Body of pancreas (tissue), 4 donors: ENCODE results near the gene TAPT1. TPM values are rescaled to one million over a fixed set of nuclear protein-coding genes. Genes with fewer than 3 reads are reported as not detected.

Experiments used
- ATAC-seq: fragments of 150-250 bp; one replicate; pipeline ENCODE4 v1.9.1; 2016
- DNase-seq, 4 donors: peaks; one replicate each; pipeline ENCODE4 v3.0.0-alpha.2; 2019
- H3K27ac ChIP-seq, 4 donors: fragments of 200-600 bp; sonication (generic); 1 replicate in 3 of 4; 2 replicates in 1 of 4; pipeline versions ENCODE4 v1.5.1 to v1.6.1; 2016 to 2019; ENCODE audit warnings: mild to moderate bottlenecking in 1 of 4, mixed read lengths in 1 of 4, moderate library complexity in 1 of 4
- H3K27me3 ChIP-seq, 2 donors: fragments of 200-600 bp; sonication (generic); one replicate each; pipeline ENCODE4 v1.6.0; 2016; ENCODE audit warnings: mild to moderate bottlenecking in 1 of 2
- H3K36me3 ChIP-seq, 2 donors: fragments of 200-600 bp; sonication (generic); replicated peaks in 1 of 2; 2 replicates each; pipeline ENCODE4 v1.5.1; 2016; ENCODE audit warnings: low read depth in 2 of 2; ENCODE audit not compliant: insufficient read depth in 1 of 2
- H3K4me1 ChIP-seq: fragments of 200-600 bp; sonication (generic); one replicate; pipeline ENCODE4 v1.6.0; 2016
- H3K4me3 ChIP-seq, 2 donors: fragments of 200-600 bp; sonication (generic); 1 replicate in 1 of 2; 2 replicates in 1 of 2; pipeline ENCODE4 v1.5.1; 2016 to 2019
- H3K9me3 ChIP-seq, 3 donors: fragments of 200-600 bp; sonication (generic); 1 replicate in 2 of 3; 2 replicates in 1 of 3; pipeline ENCODE4 v1.5.1; 2016
- POLR2A ChIP-seq, 3 donors: fragments of 450-650 bp; IDR thresholded peaks; one replicate each; pipeline ENCODE4 v1.6.1; 2016; ENCODE audit warnings: antibody characterized with exemption in 3 of 3, mild to moderate bottlenecking in 2 of 3
- WGBS, 2 donors: methylation state at CpG; one replicate each; pipeline ENCODE4 v1.1.5; 2017; 5-methylcytosine and 5-hydroxymethylcytosine counted together
- intact Hi-C: fragments of 100-400 bp; cut with DNase I; formaldehyde crosslinking; loops from one replicate; pipeline ENCODE4 v1.15.1; 2023
- total RNA-seq, 2 donors: library from RNA; depleted of rRNA; stranded (reverse); fragments of >200 nt; gene quantifications; one replicate each; pipeline ENCODE4 v1.1.0, GENCODE V29; 2016
- TF ChIP-seq, protein P1 (sequence below), 7 experiments: fragments of 450-650 bp in 4 of 7; fragments of 200-600 bp in 3 of 7; sonication (generic) in 3 of 7; IDR thresholded peaks; one replicate each; pipeline ENCODE4 v1.5.1; 2016 to 2019; ENCODE audit warnings: antibody characterized with exemption in 7 of 7

The TAPT1 gene
- total RNA-seq, 2 donors from 2014 or later, result 26.4 to 30.9 TPM

DNA sequence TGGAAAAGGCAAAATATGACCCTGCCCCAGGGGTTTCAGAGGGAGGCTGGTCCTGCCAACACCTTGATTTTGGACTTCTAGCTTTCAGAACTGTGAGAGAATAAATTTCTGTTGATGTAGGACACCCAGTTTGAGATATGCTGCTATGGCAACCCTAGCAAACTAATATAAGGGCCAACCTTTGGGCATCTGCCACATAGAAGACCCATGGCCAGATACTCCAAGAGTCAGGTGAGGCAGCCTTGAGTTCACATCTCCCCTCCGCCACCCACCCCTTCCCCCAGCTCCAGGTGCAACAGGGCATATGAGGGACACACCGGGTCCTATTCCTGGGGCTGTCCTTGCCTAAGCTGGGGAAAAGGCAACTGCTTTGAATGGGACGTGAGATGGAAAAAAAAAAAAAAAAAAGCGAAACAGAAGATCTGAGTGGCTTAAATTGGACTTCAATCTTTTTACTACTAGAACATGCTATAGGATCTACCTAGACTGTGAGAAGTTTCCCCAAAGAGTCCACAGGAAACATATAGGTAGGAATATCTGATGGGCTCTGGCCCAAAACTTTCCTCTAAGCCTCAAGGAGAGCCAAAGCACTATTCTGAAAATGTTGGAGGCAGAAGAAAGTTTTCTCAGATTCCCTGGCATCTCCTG lies 85.9 kb downstream of the TAPT1 start:
- H3K36me3 ChIP-seq, result no peaks in the 10 kb centered on the region
- 84 to 91% methylated on average over 4 of the region's 4 CpGs for WGBS, 2 donors
- peaks cover 13% of the 10 kb centered on the region for H3K4me1 ChIP-seq
- no peaks in the 10 kb centered on the region for H3K9me3 ChIP-seq
- ATAC-seq (no peak), DNase-seq (no peak)
- peak overlapping the region; percentile 45 to 76 (median 69) for H3K27ac ChIP-seq
- intact Hi-C loops, result no loop called here
- TF ChIP-seq, protein P1, sequence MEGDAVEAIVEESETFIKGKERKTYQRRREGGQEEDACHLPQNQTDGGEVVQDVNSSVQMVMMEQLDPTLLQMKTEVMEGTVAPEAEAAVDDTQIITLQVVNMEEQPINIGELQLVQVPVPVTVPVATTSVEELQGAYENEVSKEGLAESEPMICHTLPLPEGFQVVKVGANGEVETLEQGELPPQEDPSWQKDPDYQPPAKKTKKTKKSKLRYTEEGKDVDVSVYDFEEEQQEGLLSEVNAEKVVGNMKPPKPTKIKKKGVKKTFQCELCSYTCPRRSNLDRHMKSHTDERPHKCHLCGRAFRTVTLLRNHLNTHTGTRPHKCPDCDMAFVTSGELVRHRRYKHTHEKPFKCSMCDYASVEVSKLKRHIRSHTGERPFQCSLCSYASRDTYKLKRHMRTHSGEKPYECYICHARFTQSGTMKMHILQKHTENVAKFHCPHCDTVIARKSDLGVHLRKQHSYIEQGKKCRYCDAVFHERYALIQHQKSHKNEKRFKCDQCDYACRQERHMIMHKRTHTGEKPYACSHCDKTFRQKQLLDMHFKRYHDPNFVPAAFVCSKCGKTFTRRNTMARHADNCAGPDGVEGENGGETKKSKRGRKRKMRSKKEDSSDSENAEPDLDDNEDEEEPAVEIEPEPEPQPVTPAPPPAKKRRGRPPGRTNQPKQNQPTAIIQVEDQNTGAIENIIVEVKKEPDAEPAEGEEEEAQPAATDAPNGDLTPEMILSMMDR (IDR thresholded peaks at IDR 0.05), result no peak
- no peak for TF ChIP-seq POLR2A (IDR thresholded peaks at IDR 0.05)
- no peak overlapping the region for H3K4me3 ChIP-seq
- no peaks in the 10 kb centered on the region for H3K27me3 ChIP-seq

DNA sequence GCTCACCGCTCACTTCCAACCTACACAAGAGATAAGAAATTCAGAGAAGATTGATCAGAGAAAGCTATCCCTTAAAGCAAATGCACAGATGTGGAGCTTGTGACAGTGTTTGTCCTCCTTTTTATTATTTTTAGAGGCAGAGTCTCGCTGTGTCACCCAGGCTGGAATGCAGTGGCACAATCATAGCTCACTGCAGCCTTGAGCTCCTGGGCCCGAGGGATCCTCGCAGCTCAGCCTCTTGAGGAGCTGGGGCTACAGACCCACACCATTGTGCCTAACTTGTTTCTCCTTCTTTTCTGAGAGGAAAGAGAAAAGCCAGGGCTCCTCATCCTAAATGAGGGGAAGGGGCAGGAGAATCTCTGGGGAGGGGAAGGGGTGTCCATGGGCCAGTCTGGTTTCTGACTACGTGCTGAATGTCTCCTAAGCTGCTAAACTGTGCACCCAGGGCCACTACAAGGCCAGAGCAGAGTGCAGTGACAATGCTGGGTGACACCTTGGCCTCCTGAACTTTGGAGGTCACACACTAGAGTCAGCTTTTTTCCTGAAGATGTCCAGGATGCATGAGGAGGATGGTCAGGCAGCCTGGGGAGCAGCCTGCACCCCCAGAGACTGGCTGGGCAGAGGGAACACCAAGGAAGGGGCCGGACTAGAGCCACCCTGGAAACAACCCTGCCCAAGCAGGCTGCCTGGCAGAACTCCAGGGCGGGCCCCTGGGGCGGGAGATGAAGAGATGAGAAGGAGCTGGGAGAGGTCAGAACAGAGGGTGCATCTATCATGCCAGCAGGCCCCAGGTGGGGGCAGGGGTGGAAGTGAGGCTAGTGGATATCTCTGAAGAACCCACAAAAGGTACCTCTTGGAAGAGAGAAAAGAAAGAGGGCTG lies 87.0 kb downstream of the TAPT1 start:
- Histone ChIP-seq H3K4me1 (peaks cover 13% of the 10 kb centered on the region), H3K36me3 (no peaks in the 10 kb centered on the region), H3K9me3 (no peaks in the 10 kb centered on the region), H3K4me3 (no peak overlapping the region), H3K27ac (peak overlapping the region in 2 of 4 donors; percentile 71 to 76), H3K27me3 (no peaks in the 10 kb centered on the region)
- TF ChIP-seq, protein P1 (IDR thresholded peaks at IDR 0.05), result no peak
- no peak for TF ChIP-seq POLR2A (IDR thresholded peaks at IDR 0.05)
- WGBS, 2 donors, result 82% methylated on average over 8 of the region's 8 CpGs
- ATAC-seq, result no peak
- intact Hi-C loops, result no loop called here
- no peak for DNase-seq

DNA sequence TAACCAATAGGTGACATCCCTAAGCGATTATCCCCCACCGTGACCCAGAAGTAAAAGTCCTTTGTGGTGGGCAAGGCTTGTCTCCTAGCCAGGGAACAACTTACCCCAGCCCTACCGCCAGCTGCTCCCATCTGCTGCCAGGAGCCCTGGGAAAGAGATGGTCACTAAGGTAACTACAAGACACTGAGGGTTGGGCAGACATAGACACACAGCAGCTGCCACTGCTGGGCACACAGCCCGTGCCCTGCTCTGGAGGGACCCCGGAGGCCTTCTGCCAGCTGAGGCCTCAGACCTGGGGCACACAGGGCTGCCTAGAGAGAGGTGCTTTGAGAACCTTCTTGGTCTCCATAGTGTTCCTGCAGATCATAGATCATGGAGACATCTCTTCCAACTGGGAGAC lies 89.4 kb downstream of the TAPT1 start:
- Histone ChIP-seq H3K4me3 (no peak overlapping the region), H3K4me1 (peaks cover 13% of the 10 kb centered on the region), H3K9me3 (no peaks in the 10 kb centered on the region), H3K27ac (no peak overlapping the region), H3K36me3 (no peaks in the 10 kb centered on the region), H3K27me3 (no peaks in the 10 kb centered on the region)
- ATAC-seq, result no peak
- WGBS, 2 donors, result 69 to 71% methylated on average over 3 to 5 of the region's 5 CpGs
- DNase-seq, result no peak
- intact Hi-C loops, result no loop called here
- no peak for TF ChIP-seq POLR2A (IDR thresholded peaks at IDR 0.05)
- TF ChIP-seq, protein P1 (IDR thresholded peaks at IDR 0.05), result no peak

DNA sequence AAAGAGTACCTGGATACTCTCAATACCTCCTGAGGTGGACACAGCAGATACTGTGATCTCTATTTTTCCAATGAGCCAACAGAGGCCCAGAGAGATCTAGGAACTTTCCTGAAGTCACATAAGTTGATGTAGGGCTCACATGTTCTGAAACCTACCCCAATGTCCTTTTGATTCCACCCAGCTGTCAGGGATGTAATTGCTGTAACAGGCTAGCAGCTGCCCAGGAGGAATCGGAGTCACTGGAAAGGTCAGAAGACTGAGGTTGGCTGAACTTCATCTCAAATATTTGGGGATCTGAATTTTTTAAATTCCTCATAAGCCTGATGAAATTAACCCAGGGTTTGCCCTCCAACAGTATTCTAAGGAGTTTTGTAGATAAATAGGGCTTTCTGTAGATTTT lies 90.0 kb downstream of the TAPT1 start:
- H3K27ac ChIP-seq, result no peak overlapping the region
- intact Hi-C loops, result no loop called here
- no peaks in the 10 kb centered on the region for H3K9me3 ChIP-seq
- WGBS, 2 donors, result 20 to 37% methylated on average over 1 of the region's 1 CpG
- DNase-seq, result no peak
- ATAC-seq, result no peak
- no peak overlapping the region for H3K4me3 ChIP-seq
- TF ChIP-seq, protein P1 (IDR thresholded peaks at IDR 0.05), result no peak
- TF ChIP-seq POLR2A (IDR thresholded peaks at IDR 0.05), result no peak
- H3K4me1 ChIP-seq, result peaks cover 9% of the 10 kb centered on the region
- no peaks in the 10 kb centered on the region for H3K27me3 ChIP-seq
- H3K36me3 ChIP-seq, result no peaks in the 10 kb centered on the region
